H1 (cell line): Measurements from ENCODE around the gene ZNF277. TPM values are rescaled to one million over a fixed set of nuclear protein-coding genes. Genes with fewer than 3 reads are reported as not detected.

ENCODE experiments used
- TEAD4 ChIP-seq: IDR thresholded peaks from 2 replicates; pipeline ENCODE4 v1.6.1; 2012; ENCODE audit warnings: low read depth, low read length, inconsistent platforms, mixed read lengths
- polyA plus RNA-seq, 7 experiments: library from polyadenylated mRNA; depleted of rRNA in 3 of 7; stranded (reverse) in 5 of 7; unstranded in 2 of 7; fragments of >200 nt in 5 of 7; fragments of 200-250 nt in 2 of 7; gene quantifications; 1 replicate in 5 of 7; 2 replicates in 1 of 7; 4 replicates in 1 of 7; pipeline versions ENCODE4 v1.2.1 to v1.2.3, GENCODE V29; 2011 to 2013; ENCODE audit warnings: missing spikeins in 2 of 7, mixed read lengths in 2 of 7
- total RNA-seq: library from RNA; stranded (reverse); fragmentation: NEBNext Ultra II Directional; extraction: Animal tissue kit (Norgen Biotek cat#: 25700); gene quantifications from 2 replicates; pipeline ENCODE4 v1.2.1, GENCODE V29; 2021

The ZNF277 gene
- total and polyA plus RNA-seq, 2 of the 8 experiments (the other 6 are each of a cell fraction or from before 2014, with no cell fraction given), result 5.1 to 21.7 TPM

GRCh38 chr7:112236597-112236996 lies 30.1 kb downstream of the ZNF277 start (continued):
- no peak for TF ChIP-seq TEAD4
- TF ChIP-seq, all 59 proteins: peak for 0
